ENCODE data around the gene HNF1B. TPM values are rescaled to one million over a fixed set of nuclear protein-coding genes. Genes with fewer than 3 reads are reported as not detected.

Gene HNF1B
- total RNA-seq, 1 experiment from 2014 or later, result not detected

DNA sequence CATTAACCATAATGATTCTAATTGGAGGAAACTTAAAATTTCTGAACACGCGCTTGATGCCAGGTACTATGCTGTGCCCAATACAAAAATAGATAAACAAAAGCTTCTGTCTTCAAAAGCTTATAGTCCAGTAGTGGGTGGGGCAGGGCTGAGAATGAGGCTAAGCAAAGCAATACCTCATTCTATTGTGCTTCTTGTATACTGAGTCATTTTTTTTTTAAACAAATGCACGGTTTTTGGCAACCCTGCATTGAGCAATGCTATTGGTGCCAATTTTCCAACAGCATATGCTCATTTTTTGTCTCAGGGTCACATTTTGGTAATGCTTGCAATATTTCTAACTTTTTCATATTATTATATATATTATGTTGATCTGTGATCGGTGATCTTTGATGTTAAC is 34.7 kb upstream of the HNF1B start:
- Histone ChIP-seq H4K20me1 (ENCODE audit: insufficient read depth) (no peaks in the 10 kb centered on the region), H3K27ac (no peak overlapping the region), H3K4me2 (no peak overlapping the region), H3K27me3 (ENCODE audit: insufficient read depth, low read depth) (peaks cover 3% of the 10 kb centered on the region; the same call in 1 of the 2 replicates), H3K9me3 (ENCODE audit: insufficient read depth, low read depth) (no peaks in the 10 kb centered on the region), H3K36me3 (ENCODE audit: low read depth) (no peaks in the 10 kb centered on the region), H3K4me1 (replicated peaks; ENCODE audit: insufficient read depth) (no peaks in the 10 kb centered on the region), H3K4me3 (no peak overlapping the region), H3F3A (ENCODE audit: insufficient read depth, low read depth) (no peaks in the 10 kb centered on the region), H3K9me2 (ENCODE audit: insufficient read depth) (no peaks in the 10 kb centered on the region; the same call in none of the 2 replicates), H2AFZ (no peak overlapping the region), H3K79me2 (ENCODE audit: low read depth) (no peaks in the 10 kb centered on the region)
- CTCF ChIA-PET, result no interaction called here
- TF ChIP-seq, protein P1, sequence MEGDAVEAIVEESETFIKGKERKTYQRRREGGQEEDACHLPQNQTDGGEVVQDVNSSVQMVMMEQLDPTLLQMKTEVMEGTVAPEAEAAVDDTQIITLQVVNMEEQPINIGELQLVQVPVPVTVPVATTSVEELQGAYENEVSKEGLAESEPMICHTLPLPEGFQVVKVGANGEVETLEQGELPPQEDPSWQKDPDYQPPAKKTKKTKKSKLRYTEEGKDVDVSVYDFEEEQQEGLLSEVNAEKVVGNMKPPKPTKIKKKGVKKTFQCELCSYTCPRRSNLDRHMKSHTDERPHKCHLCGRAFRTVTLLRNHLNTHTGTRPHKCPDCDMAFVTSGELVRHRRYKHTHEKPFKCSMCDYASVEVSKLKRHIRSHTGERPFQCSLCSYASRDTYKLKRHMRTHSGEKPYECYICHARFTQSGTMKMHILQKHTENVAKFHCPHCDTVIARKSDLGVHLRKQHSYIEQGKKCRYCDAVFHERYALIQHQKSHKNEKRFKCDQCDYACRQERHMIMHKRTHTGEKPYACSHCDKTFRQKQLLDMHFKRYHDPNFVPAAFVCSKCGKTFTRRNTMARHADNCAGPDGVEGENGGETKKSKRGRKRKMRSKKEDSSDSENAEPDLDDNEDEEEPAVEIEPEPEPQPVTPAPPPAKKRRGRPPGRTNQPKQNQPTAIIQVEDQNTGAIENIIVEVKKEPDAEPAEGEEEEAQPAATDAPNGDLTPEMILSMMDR (conservative IDR thresholded peaks at IDR 0.05), result no peak
- TF ChIP-seq EZH2 (IDR thresholded peaks at IDR 0.05; ENCODE audit: low read depth), result no peak
- intact Hi-C loops (cut with micrococcal nuclease; ENCODE audit: unreplicated experiment), result no loop called here
- POLR2A ChIA-PET (ENCODE audit: unreplicated experiment), result no interaction called here
- BruUV-seq (replicated peaks), result no TSS peak
- DNase-seq, result no peak

DNA sequence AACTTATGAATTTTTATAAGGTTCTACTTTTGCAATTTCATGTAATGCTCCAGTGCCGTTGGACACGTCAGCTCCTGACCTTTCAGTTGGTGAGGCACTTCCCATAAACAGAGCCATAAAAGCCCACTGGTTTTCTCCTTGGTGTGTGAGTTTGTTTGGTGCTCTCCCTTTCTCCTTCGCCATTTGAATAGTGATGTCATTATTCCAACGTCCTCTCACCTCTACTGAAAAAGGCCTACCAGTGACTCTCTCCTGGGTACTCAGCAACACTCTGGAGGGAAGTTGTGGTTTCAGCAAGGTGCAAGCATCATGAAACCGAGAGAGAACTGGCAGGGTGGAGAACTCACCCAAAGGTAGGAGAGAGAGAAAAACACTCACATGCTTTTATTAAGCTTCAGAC is 29.6 kb upstream of the HNF1B start:
- Histone ChIP-seq H2AFZ (no peak overlapping the region), H3K27me3 (ENCODE audit: insufficient read depth, low read depth) (no peaks in the 10 kb centered on the region), H3K4me1 (replicated peaks; ENCODE audit: insufficient read depth) (no peaks in the 10 kb centered on the region), H3K27ac (no peak overlapping the region), H3K9me3 (ENCODE audit: insufficient read depth, low read depth) (no peaks in the 10 kb centered on the region), H3K4me3 (no peak overlapping the region), H3K79me2 (ENCODE audit: low read depth) (no peaks in the 10 kb centered on the region), H4K20me1 (ENCODE audit: insufficient read depth) (no peaks in the 10 kb centered on the region), H3F3A (ENCODE audit: insufficient read depth, low read depth) (no peaks in the 10 kb centered on the region), H3K36me3 (ENCODE audit: low read depth) (no peaks in the 10 kb centered on the region), H3K4me2 (no peak overlapping the region), H3K9me2 (ENCODE audit: insufficient read depth) (no peaks in the 10 kb centered on the region; the same call in none of the 2 replicates)
- DNase-seq, result no peak
- no TSS peak for BruUV-seq (replicated peaks)
- CTCF ChIA-PET, result no interaction called here
- intact Hi-C loops (cut with micrococcal nuclease; ENCODE audit: unreplicated experiment), result no loop called here
- POLR2A ChIA-PET (ENCODE audit: unreplicated experiment), result no interaction called here
- TF ChIP-seq EZH2 (IDR thresholded peaks at IDR 0.05; ENCODE audit: low read depth), result no peak
- TF ChIP-seq, protein P1 (conservative IDR thresholded peaks at IDR 0.05), result no peak

DNA sequence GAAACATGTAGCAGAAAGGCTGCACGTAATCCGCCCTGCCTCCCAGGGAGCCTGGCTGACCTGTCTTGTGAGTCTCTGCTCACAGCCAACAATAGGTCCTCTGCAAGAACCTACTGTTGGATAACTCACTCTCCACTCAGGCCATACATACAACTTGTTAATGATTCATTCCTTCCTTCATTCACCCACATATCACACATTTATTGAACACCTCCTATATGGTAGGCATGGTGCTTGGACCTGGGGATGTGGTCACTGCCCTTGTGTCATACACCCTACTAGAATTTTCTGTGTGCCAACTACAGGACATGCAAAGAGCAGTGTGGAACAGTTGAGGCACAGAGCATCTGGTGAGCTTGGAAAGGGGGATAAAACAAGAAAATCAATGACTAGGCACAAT is 28.1 kb upstream of the HNF1B start:
- ChIA-PET CTCF (no interaction called here), POLR2A (ENCODE audit: unreplicated experiment) (interaction anchor here (0.6 kb wide), 1 partner anchor 23 kb away, joined by 8 read pairs; no protein-coding TSS in a partner anchor)
- intact Hi-C loops (cut with micrococcal nuclease; ENCODE audit: unreplicated experiment), result no loop called here
- no peak overlapping the region for H3K27ac ChIP-seq
- H3K4me2 ChIP-seq, result no peak overlapping the region
- H3K9me3 ChIP-seq (ENCODE audit: insufficient read depth, low read depth), result no peaks in the 10 kb centered on the region
- no peak for DNase-seq
- H3K79me2 ChIP-seq (ENCODE audit: low read depth), result no peaks in the 10 kb centered on the region
- H3F3A ChIP-seq (ENCODE audit: insufficient read depth, low read depth), result no peaks in the 10 kb centered on the region
- no peaks in the 10 kb centered on the region for H3K4me1 ChIP-seq (replicated peaks; ENCODE audit: insufficient read depth)
- TF ChIP-seq, protein P1 (conservative IDR thresholded peaks at IDR 0.05), result no peak
- TF ChIP-seq EZH2 (IDR thresholded peaks at IDR 0.05; ENCODE audit: low read depth), result no peak
- H3K27me3 ChIP-seq (ENCODE audit: insufficient read depth, low read depth), result no peaks in the 10 kb centered on the region
- H4K20me1 ChIP-seq (ENCODE audit: insufficient read depth), result no peaks in the 10 kb centered on the region
- no TSS peak for BruUV-seq (replicated peaks)
- H3K9me2 ChIP-seq (ENCODE audit: insufficient read depth), result no peaks in the 10 kb centered on the region; the same call in 1 of the 2 replicates
- no peak overlapping the region for H3K4me3 ChIP-seq
- no peaks in the 10 kb centered on the region for H3K36me3 ChIP-seq (ENCODE audit: low read depth)
- H2AFZ ChIP-seq, result no peak overlapping the region
